CD4-positive, alpha-beta T cell treated with Interferon alpha-2 for 1 hour (primary cell): Measurements from ENCODE around the gene SMIM43.

Source experiments
- DNase-seq, 2 donors: peaks; one replicate each; pipeline ENCODE4 v3.0.0-alpha.2; 2020 to 2022

SMIM43 gene

GRCh38 chr4:121764702-121765367 lies at the start of gene SMIM43:
Gene SMIM43, minus strand, starts transcription at chr4:121765164. Its CDS starts 59 bp downstream, at chr4:121765105.
- no peak for DNase-seq

- DNase-seq = no peak
Measured at GRCh38 chr4:121814756-121815155, 49.8 kb upstream of the SMIM43 start.

- DNase-seq = no peak
Measured at GRCh38 chr4:121811122-121811521, 46.2 kb upstream of the SMIM43 start.

- no peak for DNase-seq
Measured at GRCh38 chr4:121806411-121806810, 41.4 kb upstream of the SMIM43 start.

GRCh38 chr4:121801715-121802075 lies 36.7 kb upstream of the SMIM43 start:
- DNase-seq = no peak

GRCh38 chr4:121800961-121801714 lies 36.2 kb upstream of the SMIM43 start, which contains the start of gene EXOSC9:
Gene EXOSC9, plus strand, starts transcription at chr4:121801323. Its CDS starts 102 bp downstream, at chr4:121801425.
- peak; percentile 93 to 96 for DNase-seq

GRCh38 chr4:121800638-121800960 lies 35.6 kb upstream of the SMIM43 start:
- DNase-seq = no peak

GRCh38 chr4:121799867-121800501 lies 35.0 kb upstream of the SMIM43 start:
- DNase-seq = no peak

- DNase-seq = no peak
Measured at GRCh38 chr4:121799208-121799823, 34.4 kb upstream of the SMIM43 start.

- DNase-seq = no peak
Measured at GRCh38 chr4:121796283-121796682, 31.3 kb upstream of the SMIM43 start.

GRCh38 chr4:121794505-121795188 lies 29.7 kb upstream of the SMIM43 start:
- DNase-seq = no peak

- no peak for DNase-seq
Measured at GRCh38 chr4:121792966-121793365, 28.0 kb upstream of the SMIM43 start.

GRCh38 chr4:121791481-121791880 lies 26.5 kb upstream of the SMIM43 start:
- DNase-seq = no peak

GRCh38 chr4:121790976-121791375 lies 26.0 kb upstream of the SMIM43 start:
- no peak for DNase-seq

GRCh38 chr4:121789960-121790829 lies 25.2 kb upstream of the SMIM43 start:
- DNase-seq = no peak

GRCh38 chr4:121789455-121789854 lies 24.5 kb upstream of the SMIM43 start:
- no peak for DNase-seq

- DNase-seq = no peak
Measured at GRCh38 chr4:121788896-121789295, 23.9 kb upstream of the SMIM43 start.

- no peak for DNase-seq
Measured at GRCh38 chr4:121786221-121786620, 21.3 kb upstream of the SMIM43 start.

- no peak for DNase-seq
Measured at GRCh38 chr4:121785479-121785878, 20.5 kb upstream of the SMIM43 start.

GRCh38 chr4:121784975-121785374 lies 20.0 kb upstream of the SMIM43 start:
- DNase-seq = no peak

- DNase-seq = no peak
Measured at GRCh38 chr4:121784401-121784800, 19.4 kb upstream of the SMIM43 start.

- DNase-seq = no peak
Measured at GRCh38 chr4:121783210-121783609, 18.2 kb upstream of the SMIM43 start.
